HCT116 (cell line): ENCODE data around the gene KANK2. TPM values are rescaled to one million over a fixed set of nuclear protein-coding genes. Genes with fewer than 3 reads are reported as not detected.

Experiments used
- ATAC-seq: fragments of 200-7000 bp; cut with Tn5 transposase; 2 replicates; pipeline ENCODE4 v1.9.1; 2020; ENCODE audit warnings: mild to moderate bottlenecking, moderate library complexity
- BruUV-seq: library from RNA; stranded (reverse); fragments of 400-500 nt; replicated peaks from 2 replicates; lab custom pipeline; 2021; lab: Mats Ljungman, UMichigan
- CTCF ChIA-PET: fragments of 300-600 bp; sonication (Branson Sonifier 250); formaldehyde crosslinking; loops from one replicate; lab custom pipeline; 2021; ENCODE audit warnings: antibody characterized with exemption; lab: Charles Lee
- POLR2A ChIA-PET: fragments of 300-600, 350-600 bp; sonication (Branson Sonifier 250); formaldehyde crosslinking; loops from one replicate; lab custom pipeline; 2021; ENCODE audit warnings: antibody characterized with exemption; lab: Charles Lee
- RAD21 ChIA-PET, 2 experiments: fragments of 300-600 bp; sonication (Branson Sonifier 250); formaldehyde crosslinking; loops; one replicate each; lab custom pipeline; 2023; ENCODE audit warnings: low total read pairs in 2 of 2; ENCODE audit not compliant: uncharacterized antibody in 2 of 2, unreplicated experiment in 2 of 2, low non-redundant PET in 1 of 2; lab: Charles Lee
- DNase-seq: peaks from one replicate; pipeline ENCODE4 v3.0.0-alpha.2; 2010; ENCODE audit warnings: low read depth, low spot score
- H2AFZ ChIP-seq: fragments of 200-600 bp; shearing (Covaris generic), sonication (generic); 2 replicates; pipeline ENCODE4 v1.6.1; 2017; ENCODE audit warnings: low read depth, mixed run types, mixed read lengths, antibody characterized with exemption, low read length; ENCODE audit not compliant: poor library complexity, severe bottlenecking
- H3K27ac ChIP-seq: 2 replicates; pipeline ENCODE4 v1.5.1; 2012; ENCODE audit warnings: low read depth, low read length
- H3K27me3 ChIP-seq: fragments of 200-600 bp; sonication (generic); 2 replicates; pipeline ENCODE4 v1.6.1; 2016; ENCODE audit warnings: mixed run types, low read length, mixed read lengths; ENCODE audit not compliant: insufficient read depth
- H3K36me3 ChIP-seq, 2 experiments: fragments of 200-500 bp in 1 of 2; fragments of 200-600 bp in 1 of 2; sonication (Bioruptor generic) in 1 of 2; sonication (generic) in 1 of 2; 2 replicates each; pipeline versions ENCODE4 v1.5.1 to v1.6.1; 2014 to 2016; ENCODE audit warnings: low read length in 2 of 2, inconsistent platforms in 1 of 2, mixed read lengths in 1 of 2, mixed run types in 1 of 2; ENCODE audit not compliant: insufficient read depth in 2 of 2, control insufficient read depth in 1 of 2
- H3K4me1 ChIP-seq, 2 experiments: fragments of 200-600 bp in 1 of 2; sonication (generic) in 1 of 2; 2 replicates each; pipeline versions ENCODE4 v1.5.1 to v1.6.1; 2012 to 2017; ENCODE audit warnings: low read length in 2 of 2, inconsistent platforms in 1 of 2, mild to moderate bottlenecking in 1 of 2, mixed read lengths in 1 of 2, mixed run types in 1 of 2, moderate library complexity in 1 of 2; ENCODE audit not compliant: insufficient read depth in 2 of 2, control insufficient read depth in 1 of 2
- H3K4me2 ChIP-seq: fragments of 200-600 bp; sonication (generic); 2 replicates; pipeline ENCODE4 v1.6.1; 2017; ENCODE audit warnings: mixed run types, low read length, mixed read lengths
- H3K4me3 ChIP-seq, 2 experiments: fragments of 200-600 bp in 1 of 2; sonication (generic) in 1 of 2; replicated peaks in 1 of 2; 2 replicates each; pipeline ENCODE4 v1.5.1; 2011 to 2016; ENCODE audit warnings: low read length in 2 of 2, control low read depth in 1 of 2, low read depth in 1 of 2, mild to moderate bottlenecking in 1 of 2, mixed read lengths in 1 of 2, mixed run types in 1 of 2
- H3K79me2 ChIP-seq: fragments of 200-600 bp; sonication (generic); 2 replicates; pipeline ENCODE4 v1.6.1; 2017; ENCODE audit warnings: mild to moderate bottlenecking, mixed run types, low read length, moderate library complexity, mixed read lengths; ENCODE audit not compliant: insufficient read depth
- H3K9ac ChIP-seq: fragments of 200-600 bp; sonication (generic); 2 replicates; pipeline ENCODE4 v1.6.1; 2016; ENCODE audit warnings: low read length, mixed read lengths
- H3K9me2 ChIP-seq: fragments of 200-600 bp; sonication (generic), shearing (Covaris generic); 2 replicates; pipeline ENCODE4 v1.6.1; 2017; ENCODE audit warnings: mixed run types, mild to moderate bottlenecking, moderate library complexity; ENCODE audit not compliant: insufficient read depth
- H3K9me3 ChIP-seq, 2 experiments: fragments of 200-500 bp in 1 of 2; fragments of 200-600 bp in 1 of 2; sonication (Bioruptor generic) in 1 of 2; sonication (generic) in 1 of 2; 2 replicates each; pipeline ENCODE4 v1.6.1; 2014 to 2017; ENCODE audit warnings: low read length in 2 of 2, mixed read lengths in 2 of 2, inconsistent platforms in 1 of 2, low read depth in 1 of 2, mild to moderate bottlenecking in 1 of 2, mixed run types in 1 of 2, moderate library complexity in 1 of 2; ENCODE audit not compliant: control insufficient read depth in 1 of 2, insufficient read depth in 1 of 2
- H4K20me1 ChIP-seq: fragments of 200-600 bp; sonication (generic), shearing (Covaris generic); 2 replicates; pipeline ENCODE4 v1.6.1; 2017; ENCODE audit warnings: mixed run types, mild to moderate bottlenecking, moderate library complexity; ENCODE audit not compliant: insufficient read depth
- CEBPB ChIP-seq: IDR thresholded peaks from 2 replicates; pipeline ENCODE4 v1.6.1; 2012; ENCODE audit warnings: low read depth
- EGR1 ChIP-seq: IDR thresholded peaks from 2 replicates; pipeline ENCODE4 v1.6.1; 2012; ENCODE audit warnings: low read depth
- EZH2 ChIP-seq: fragments of 200-600 bp; sonication (generic); IDR thresholded peaks from 2 replicates; pipeline ENCODE4 v1.6.1; 2017; ENCODE audit warnings: antibody characterized with exemption, mixed run types
- EZH2phosphoT487 ChIP-seq: fragments of 200-600 bp; IDR thresholded peaks from 2 replicates; pipeline ENCODE4 v1.6.1; 2018; ENCODE audit warnings: antibody characterized with exemption, borderline replicate concordance
- JUND ChIP-seq: IDR thresholded peaks from 2 replicates; pipeline ENCODE4 v1.6.1; 2012
- RAD21 ChIP-seq: IDR thresholded peaks from 2 replicates; pipeline ENCODE4 v1.6.1; 2012; ENCODE audit warnings: low read depth, mild to moderate bottlenecking
- SIN3A ChIP-seq: IDR thresholded peaks from 2 replicates; pipeline ENCODE4 v1.6.1; 2012; ENCODE audit warnings: low read depth
- TCF7L2 ChIP-seq: IDR thresholded peaks from 2 replicates; pipeline ENCODE4 v1.7.0; 2011; ENCODE audit warnings: borderline replicate concordance, inconsistent platforms; ENCODE audit not compliant: insufficient read depth, insufficient read length; ENCODE audit errors: extremely low read depth
- ZFX ChIP-seq: fragments of 450-650 bp; IDR thresholded peaks from 2 replicates; pipeline ENCODE4 v1.6.1; 2017
- intact Hi-C: fragments of 100-400 bp; cut with micrococcal nuclease; formaldehyde crosslinking; loops from 2 replicates; pipeline ENCODE4 v1.10.0; 2022
- total RNA-seq: library from RNA; stranded (reverse); gene quantifications from one replicate; pipeline ENCODE4 v1.2.1, GENCODE V29; 2021; ENCODE audit not compliant: unreplicated experiment
- TF ChIP-seq, protein P1 (sequence below): IDR thresholded peaks from 2 replicates; pipeline ENCODE4 v1.6.1; 2012; ENCODE audit warnings: low read depth
- TF ChIP-seq, protein P2 (sequence below): IDR thresholded peaks from 2 replicates; pipeline ENCODE4 v1.6.1; 2012

The KANK2 gene
- total RNA-seq, 1 experiment from 2014 or later, result 43.6 TPM

DNA sequence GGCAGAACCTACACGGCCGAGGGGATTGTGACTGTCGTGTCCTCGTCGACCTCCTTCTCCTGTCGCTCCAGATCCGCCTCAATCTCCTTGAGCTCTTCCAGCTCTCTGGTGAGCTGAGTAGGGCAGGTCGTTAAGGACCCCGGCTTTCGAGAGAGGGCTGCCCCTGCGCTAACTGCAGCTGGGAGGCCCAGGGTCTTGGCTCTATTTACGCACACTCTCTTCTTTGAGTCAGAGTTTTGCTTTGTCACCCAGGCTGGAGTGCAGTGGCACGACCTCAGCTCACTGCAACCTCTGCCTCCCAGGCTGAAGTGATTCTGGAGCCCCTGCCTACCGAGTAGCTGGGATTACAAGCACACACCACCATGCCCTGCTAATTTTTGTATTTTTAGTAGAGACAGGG is 49.3 kb downstream of the KANK2 start (continued):
- TF ChIP-seq CEBPB, result no peak
- TF ChIP-seq EZH2, result no peak
- TF ChIP-seq ZFX, result no peak
- TF ChIP-seq, all 23 proteins: peak for 0

DNA sequence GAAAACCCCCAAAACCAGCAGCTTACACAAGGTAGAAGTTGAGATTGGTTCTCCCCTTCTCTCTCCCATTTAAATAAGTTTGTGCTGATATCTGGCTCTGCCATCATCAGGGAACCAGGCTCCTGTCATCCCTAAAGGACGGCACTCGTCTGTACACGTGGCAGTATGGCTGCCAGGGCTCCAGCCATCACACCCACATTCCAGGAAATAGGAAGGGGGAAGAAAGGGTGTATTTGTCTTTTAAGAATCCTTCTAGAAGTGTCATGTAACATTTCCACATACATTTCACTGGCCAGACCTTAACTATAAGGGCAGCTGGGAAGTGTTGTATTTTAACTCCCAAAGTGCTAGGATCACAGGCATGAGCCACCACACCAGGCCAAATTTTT is 51.8 kb downstream of the KANK2 start:
- H3K4me1 ChIP-seq, result peaks cover 45 to 51% of the 10 kb centered on the region in 2 experiments
- ATAC-seq (no peak), DNase-seq (no peak)
- TF ChIP-seq EGR1 (no peak), RAD21 (no peak), EZH2phosphoT487 (no peak), CEBPB (no peak), JUND (no peak), SIN3A (no peak), TCF7L2 (no peak)
- TF ChIP-seq, protein P1, sequence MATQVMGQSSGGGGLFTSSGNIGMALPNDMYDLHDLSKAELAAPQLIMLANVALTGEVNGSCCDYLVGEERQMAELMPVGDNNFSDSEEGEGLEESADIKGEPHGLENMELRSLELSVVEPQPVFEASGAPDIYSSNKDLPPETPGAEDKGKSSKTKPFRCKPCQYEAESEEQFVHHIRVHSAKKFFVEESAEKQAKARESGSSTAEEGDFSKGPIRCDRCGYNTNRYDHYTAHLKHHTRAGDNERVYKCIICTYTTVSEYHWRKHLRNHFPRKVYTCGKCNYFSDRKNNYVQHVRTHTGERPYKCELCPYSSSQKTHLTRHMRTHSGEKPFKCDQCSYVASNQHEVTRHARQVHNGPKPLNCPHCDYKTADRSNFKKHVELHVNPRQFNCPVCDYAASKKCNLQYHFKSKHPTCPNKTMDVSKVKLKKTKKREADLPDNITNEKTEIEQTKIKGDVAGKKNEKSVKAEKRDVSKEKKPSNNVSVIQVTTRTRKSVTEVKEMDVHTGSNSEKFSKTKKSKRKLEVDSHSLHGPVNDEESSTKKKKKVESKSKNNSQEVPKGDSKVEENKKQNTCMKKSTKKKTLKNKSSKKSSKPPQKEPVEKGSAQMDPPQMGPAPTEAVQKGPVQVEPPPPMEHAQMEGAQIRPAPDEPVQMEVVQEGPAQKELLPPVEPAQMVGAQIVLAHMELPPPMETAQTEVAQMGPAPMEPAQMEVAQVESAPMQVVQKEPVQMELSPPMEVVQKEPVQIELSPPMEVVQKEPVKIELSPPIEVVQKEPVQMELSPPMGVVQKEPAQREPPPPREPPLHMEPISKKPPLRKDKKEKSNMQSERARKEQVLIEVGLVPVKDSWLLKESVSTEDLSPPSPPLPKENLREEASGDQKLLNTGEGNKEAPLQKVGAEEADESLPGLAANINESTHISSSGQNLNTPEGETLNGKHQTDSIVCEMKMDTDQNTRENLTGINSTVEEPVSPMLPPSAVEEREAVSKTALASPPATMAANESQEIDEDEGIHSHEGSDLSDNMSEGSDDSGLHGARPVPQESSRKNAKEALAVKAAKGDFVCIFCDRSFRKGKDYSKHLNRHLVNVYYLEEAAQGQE, result no peak
- TF ChIP-seq, protein P2, sequence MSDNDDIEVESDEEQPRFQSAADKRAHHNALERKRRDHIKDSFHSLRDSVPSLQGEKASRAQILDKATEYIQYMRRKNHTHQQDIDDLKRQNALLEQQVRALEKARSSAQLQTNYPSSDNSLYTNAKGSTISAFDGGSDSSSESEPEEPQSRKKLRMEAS, result no peak
- no peaks in the 10 kb centered on the region for H4K20me1 ChIP-seq
- CTCF ChIA-PET, result no interaction called here
- POLR2A ChIA-PET, result no interaction called here
- no peak overlapping the region for H3K9ac ChIP-seq
- intact Hi-C loops, result no loop called here
- H3K4me3 ChIP-seq, result no peak overlapping the region
- peaks cover 4 to 23% of the 10 kb centered on the region in 2 experiments; a peak in 1 of 4 replicates for H3K36me3 ChIP-seq
- H3K4me2 ChIP-seq, result no peak overlapping the region
- no TSS peak for BruUV-seq
- H3K9me3 ChIP-seq, result no peaks in the 10 kb centered on the region
- H3K27ac ChIP-seq, result no peak overlapping the region; the same call in 1 of the 2 replicates
- no peak overlapping the region for H2AFZ ChIP-seq
- H3K27me3 ChIP-seq, result no peaks in the 10 kb centered on the region
- H3K9me2 ChIP-seq, result no peaks in the 10 kb centered on the region
- RAD21 ChIA-PET, result no interaction called here
- peaks cover 9% of the 10 kb centered on the region for H3K79me2 ChIP-seq
